Hepatocyte (in vitro differentiated cells): Measurements from ENCODE around the gene ANKRD12.

Source experiments
- CTCF ChIP-seq: fragments of 200-600 bp; sonication (generic); IDR thresholded peaks from 2 replicates; pipeline ENCODE4 v1.5.1; 2016; ENCODE audit warnings: antibody characterized with exemption, mild to moderate bottlenecking; ENCODE audit not compliant: poor library complexity
- EZH2 ChIP-seq: fragments of 200-600 bp; sonication (generic); IDR thresholded peaks from 2 replicates; pipeline ENCODE4 v1.6.1; 2016; ENCODE audit warnings: antibody characterized with exemption, mild to moderate bottlenecking, borderline replicate concordance
- EZH2phosphoT487 ChIP-seq: fragments of 200-600 bp; sonication (generic); IDR thresholded peaks from one replicate; pipeline ENCODE4 v1.6.1; 2018; ENCODE audit warnings: antibody characterized with exemption, mild to moderate bottlenecking, low read depth, moderate library complexity; ENCODE audit not compliant: unreplicated experiment, severe bottlenecking

GRCh38 chr18:9115984-9116383 lies 20.6 kb upstream of the ANKRD12 start:
- no peak for TF ChIP-seq EZH2
- no peak for TF ChIP-seq CTCF
- no peak for TF ChIP-seq EZH2phosphoT487
